Activated T-helper 1 cell treated with anti-CD3 and anti-CD28 coated beads, Interleukin-2, amount 50 U/mL, for 16 hours (primary cell): Measurements from ENCODE around the gene IPCEF1.
"Not testable (repeated sequence)": the region's sequence is repeated elsewhere in the genome, so short reads cannot be mapped to it uniquely, and the experiment has no call there.

ENCODE experiments used
- DNase-seq, 2 donors: peaks; one replicate each; pipeline ENCODE4 v3.0.0-alpha.2; 2020; ENCODE audit warnings: low read depth in 1 of 2, low spot score in 1 of 2

The IPCEF1 gene

GRCh38 chr6:154337406-154338005, 19.1 kb downstream of the IPCEF1 start:
- DNase-seq = no peak

GRCh38 chr6:154334147-154334546, 22.5 kb downstream of the IPCEF1 start:
- DNase-seq = not testable (repeated sequence)

GRCh38 chr6:154331750-154332149, 24.9 kb downstream of the IPCEF1 start:
- DNase-seq = no peak

- DNase-seq = no peak
Observed at GRCh38 chr6:154329350-154330170, 27.0 kb downstream of the IPCEF1 start.

- not testable (repeated sequence) for DNase-seq
Observed at GRCh38 chr6:154327313-154327712, 29.3 kb downstream of the IPCEF1 start.

- no peak for DNase-seq
Observed at GRCh38 chr6:154325142-154325541, 31.5 kb downstream of the IPCEF1 start.

GRCh38 chr6:154320181-154320580, 36.4 kb downstream of the IPCEF1 start:
- DNase-seq = no peak

GRCh38 chr6:154319231-154319858, 37.3 kb downstream of the IPCEF1 start:
- DNase-seq = no peak

GRCh38 chr6:154318721-154319120, 37.9 kb downstream of the IPCEF1 start:
- no peak for DNase-seq

- DNase-seq = no peak
Observed at GRCh38 chr6:154316131-154316530, 40.5 kb downstream of the IPCEF1 start.

GRCh38 chr6:154314084-154314483, 42.5 kb downstream of the IPCEF1 start:
- no peak for DNase-seq

- DNase-seq = no peak
Observed at GRCh38 chr6:154308986-154309385, 47.6 kb downstream of the IPCEF1 start.

- DNase-seq = no peak
Observed at GRCh38 chr6:154307696-154308425, 48.7 kb downstream of the IPCEF1 start.

GRCh38 chr6:154307147-154307546, 49.5 kb downstream of the IPCEF1 start:
- not testable (repeated sequence) for DNase-seq

GRCh38 chr6:154306696-154307095, 49.9 kb downstream of the IPCEF1 start:
- DNase-seq = no peak

- no peak for DNase-seq
Observed at GRCh38 chr6:154304191-154304590, 52.4 kb downstream of the IPCEF1 start.

- not testable (repeated sequence) for DNase-seq
Observed at GRCh38 chr6:154303642-154304041, 53.0 kb downstream of the IPCEF1 start.

GRCh38 chr6:154301839-154302752, 54.5 kb downstream of the IPCEF1 start:
- no peak for DNase-seq

GRCh38 chr6:154301086-154301625, 55.4 kb downstream of the IPCEF1 start:
- no peak for DNase-seq

- no peak for DNase-seq
Observed at GRCh38 chr6:154298297-154298696, 58.3 kb downstream of the IPCEF1 start.
